HepG2 (cell line): ENCODE results near the gene ZNF512B. TPM values are rescaled to one million over a fixed set of nuclear protein-coding genes. Genes with fewer than 3 reads are reported as not detected.

Experiments
- ATF7 ChIP-seq, 2 experiments: fragments of 450-650 bp in 1 of 2; sonication (generic) in 1 of 2; formaldehyde crosslinking in 1 of 2; IDR thresholded peaks; 2 replicates each; pipeline versions ENCODE4 v1.4.0 to v1.6.1; 2016 to 2020; ENCODE audit warnings: antibody characterized with exemption in 1 of 2, mild to moderate bottlenecking in 1 of 2, missing genetic modification reagents in 1 of 2
- CBFB ChIP-seq: sonication (generic); formaldehyde crosslinking; IDR thresholded peaks from 2 replicates; pipeline ENCODE4 v1.4.0; 2020; ENCODE audit warnings: missing genetic modification reagents
- ELF3 ChIP-seq: IDR thresholded peaks from 2 replicates; pipeline ENCODE4 v1.6.1; 2016; ENCODE audit warnings: missing genetic modification reagents, missing compliant biosample characterization
- IRF2 ChIP-seq: IDR thresholded peaks from 2 replicates; pipeline ENCODE4 v1.6.1; 2018; ENCODE audit warnings: missing genetic modification reagents, missing compliant biosample characterization
- ISX ChIP-seq: sonication (generic); formaldehyde crosslinking; conservative IDR thresholded peaks from 2 replicates; pipeline ENCODE4 v1.5.0; 2020; ENCODE audit warnings: missing genetic modification reagents
- LCORL ChIP-seq, 2 experiments: fragments of 450-650 bp in 1 of 2; sonication (generic) in 1 of 2; formaldehyde crosslinking in 1 of 2; IDR thresholded peaks; 2 replicates each; pipeline versions ENCODE4 v1.5.0 to v1.6.1; 2017 to 2020; ENCODE audit warnings: antibody characterized with exemption in 1 of 2, missing genetic modification reagents in 1 of 2
- MTA1 ChIP-seq: sonication (generic); formaldehyde crosslinking; IDR thresholded peaks from 2 replicates; pipeline ENCODE4 v1.4.0; 2020; ENCODE audit warnings: missing genetic modification reagents, mild to moderate bottlenecking, borderline replicate concordance
- MYC ChIP-seq: sonication (generic); formaldehyde crosslinking; IDR thresholded peaks from 2 replicates; pipeline ENCODE4 v1.9.0; 2021; ENCODE audit warnings: missing genetic modification reagents, borderline replicate concordance
- POLR2G ChIP-seq: fragments of 200-400 bp; formaldehyde crosslinking; IDR thresholded peaks from 2 replicates; pipeline ENCODE4 v1.6.1; 2018; ENCODE audit warnings: mild to moderate bottlenecking, low read depth, low read length, moderate library complexity
- SATB2 ChIP-seq: sonication (generic); formaldehyde crosslinking; IDR thresholded peaks from 2 replicates; pipeline ENCODE4 v1.5.0; 2020; ENCODE audit warnings: missing genetic modification reagents
- SSRP1 ChIP-seq: IDR thresholded peaks from 2 replicates; pipeline ENCODE4 v1.6.1; 2016; ENCODE audit warnings: control low read depth
- TEAD3 ChIP-seq: optimal IDR thresholded peaks from 2 replicates; pipeline ENCODE3; 2016; ENCODE audit warnings: borderline replicate concordance
- TGIF2 ChIP-seq: IDR thresholded peaks from 2 replicates; pipeline ENCODE4 v1.6.1; 2016; ENCODE audit warnings: control low read depth, missing compliant biosample characterization
- ZNF180 ChIP-seq: sonication (generic); formaldehyde crosslinking; IDR thresholded peaks from 2 replicates; pipeline ENCODE4 v1.4.0; 2020; ENCODE audit warnings: low read depth, missing genetic modification reagents, borderline replicate concordance
- ZNF547 ChIP-seq: sonication (generic); formaldehyde crosslinking; IDR thresholded peaks from 2 replicates; pipeline ENCODE4 v1.5.1; 2020; ENCODE audit warnings: mild to moderate bottlenecking, missing genetic modification reagents
- ZNF737 ChIP-seq: sonication (generic); formaldehyde crosslinking; IDR thresholded peaks from 2 replicates; pipeline ENCODE4 v1.5.0; 2020; ENCODE audit warnings: missing genetic modification reagents, mild to moderate bottlenecking, borderline replicate concordance
- ZNF777 ChIP-seq: sonication (generic); formaldehyde crosslinking; IDR thresholded peaks from 2 replicates; pipeline ENCODE4 v1.4.0; 2020; ENCODE audit warnings: missing genetic modification reagents
- polyA plus RNA-seq, 8 experiments: library from polyadenylated mRNA; depleted of rRNA in 3 of 8; stranded (reverse) in 7 of 8; unstranded in 1 of 8; fragments of >200 nt; fragmentation: Illumina TruSeq in 4 of 8; extraction: Trizol in 4 of 8; gene quantifications; 2 replicates each; pipeline versions ENCODE4 v1.2.1 to v1.2.3, GENCODE V29; 2011 to 2016; ENCODE audit warnings: low read depth in 4 of 8, missing spikeins in 1 of 8, mixed read lengths in 1 of 8; ENCODE audit not compliant: insufficient read depth in 1 of 8
- total RNA-seq, 5 experiments: library from RNA; depleted of rRNA; stranded (reverse); fragments of >200 nt; fragmentation: Illumina TruSeq; extraction: Trizol; gene quantifications; 2 replicates each; pipeline ENCODE4 v1.2.3, GENCODE V29; 2016; ENCODE audit warnings: low read depth in 1 of 5
- TF ChIP-seq, protein P1 (sequence below): sonication (generic); formaldehyde crosslinking; IDR thresholded peaks from 2 replicates; pipeline ENCODE4 v1.5.1; 2020; ENCODE audit warnings: missing genetic modification reagents, mild to moderate bottlenecking, borderline replicate concordance
- TF ChIP-seq, protein P2 (sequence below): sonication (generic); formaldehyde crosslinking; IDR thresholded peaks from 2 replicates; pipeline ENCODE4 v1.4.0; 2020; ENCODE audit warnings: missing genetic modification reagents, mild to moderate bottlenecking, borderline replicate concordance
- TF ChIP-seq, protein P3 (sequence below): sonication (generic); formaldehyde crosslinking; IDR thresholded peaks from 2 replicates; pipeline ENCODE4 v1.5.0; 2020; ENCODE audit warnings: missing genetic modification reagents
- TF ChIP-seq, protein P4 (sequence below): sonication (generic); formaldehyde crosslinking; IDR thresholded peaks from 2 replicates; pipeline ENCODE4 v1.8.1; 2022; ENCODE audit warnings: low read depth, mild to moderate bottlenecking, missing genetic modification reagents

The ZNF512B gene
- total and polyA plus RNA-seq, 2 of the 13 experiments (the other 11 are each of a cell fraction or from before 2014, with no cell fraction given) = 11.5 to 30.6 TPM

DNA sequence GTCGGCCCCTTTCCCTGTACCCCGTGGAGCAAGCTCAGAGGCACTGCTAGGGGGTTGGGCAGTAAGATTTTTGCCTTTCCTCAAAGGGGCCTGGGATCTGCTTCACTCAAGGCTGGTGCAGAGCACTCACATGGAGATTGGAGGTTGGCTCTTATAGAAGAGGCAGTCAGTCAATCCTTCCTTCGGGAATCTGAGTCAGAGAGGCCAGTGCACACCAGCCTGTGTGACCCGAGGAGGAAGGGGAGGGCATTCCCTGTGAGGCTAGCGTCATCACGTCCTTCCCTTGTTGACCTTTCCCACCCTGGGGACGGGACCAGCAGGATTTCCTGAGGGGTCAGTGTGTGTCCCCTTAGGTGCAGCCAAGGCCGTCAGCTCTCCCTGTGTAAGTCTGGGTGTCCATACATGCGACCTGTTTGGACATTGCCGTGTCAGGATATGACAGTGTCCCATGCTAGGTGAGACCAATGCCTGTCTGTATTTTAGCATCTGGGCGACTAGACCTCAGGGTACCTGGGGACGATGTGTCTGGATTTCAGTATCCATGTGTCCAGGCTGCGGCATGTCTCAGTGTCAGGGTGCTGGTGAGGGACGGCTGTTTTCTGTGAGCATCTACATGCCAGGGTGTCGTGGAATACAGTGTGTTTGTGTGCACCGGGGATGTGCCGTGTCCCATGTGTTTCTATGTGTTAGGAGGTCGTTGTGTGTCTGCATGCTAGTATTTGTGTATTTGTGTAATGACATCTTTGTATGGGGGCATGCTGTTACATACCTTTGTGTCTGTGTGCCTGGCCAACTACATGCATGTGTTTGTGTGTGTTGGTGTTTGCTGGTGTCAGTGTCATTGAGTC lies 2.8 kb upstream of the ZNF512B start (continued):
- TF ChIP-seq, protein P1, sequence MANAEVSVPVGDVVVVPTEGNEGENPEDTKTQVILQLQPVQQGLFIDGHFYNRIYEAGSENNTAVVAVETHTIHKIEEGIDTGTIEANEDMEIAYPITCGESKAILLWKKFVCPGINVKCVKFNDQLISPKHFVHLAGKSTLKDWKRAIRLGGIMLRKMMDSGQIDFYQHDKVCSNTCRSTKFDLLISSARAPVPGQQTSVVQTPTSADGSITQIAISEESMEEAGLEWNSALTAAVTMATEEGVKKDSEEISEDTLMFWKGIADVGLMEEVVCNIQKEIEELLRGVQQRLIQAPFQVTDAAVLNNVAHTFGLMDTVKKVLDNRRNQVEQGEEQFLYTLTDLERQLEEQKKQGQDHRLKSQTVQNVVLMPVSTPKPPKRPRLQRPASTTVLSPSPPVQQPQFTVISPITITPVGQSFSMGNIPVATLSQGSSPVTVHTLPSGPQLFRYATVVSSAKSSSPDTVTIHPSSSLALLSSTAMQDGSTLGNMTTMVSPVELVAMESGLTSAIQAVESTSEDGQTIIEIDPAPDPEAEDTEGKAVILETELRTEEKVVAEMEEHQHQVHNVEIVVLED (CRISPR knock-in tag) = peak; percentile 56; the same call in 1 of the 2 replicates
- peak; percentile 70; the same call in 1 of the 2 replicates for TF ChIP-seq MTA1
- 0 out of 2 replicates have a peak, but pooled peaks have one; percentile 68 for TF ChIP-seq SSRP1 (CRISPR knock-in tag)
- TF ChIP-seq ELF3 (CRISPR knock-in tag) = no peak
- TF ChIP-seq TGIF2 (CRISPR knock-in tag) = peak; percentile 62; the same call in 1 of the 2 replicates
- no peak for TF ChIP-seq ATF7 (IDR thresholded peaks at IDR 0.05)
- 0 out of 2 replicates have a peak, but pooled peaks have one; percentile 13 for TF ChIP-seq ATF7 (CRISPR knock-in tag; IDR thresholded peaks at IDR 0.05)
- TF ChIP-seq CBFB (CRISPR knock-in tag) = no peak
- 0 out of 2 replicates have a peak, but pooled peaks have one; percentile 25 for TF ChIP-seq ZNF777 (CRISPR knock-in tag)
- peak; percentile 27; the same call in 1 of the 2 replicates for TF ChIP-seq IRF2 (CRISPR knock-in tag)
- peak; percentile 58; the same call in 1 of the 2 replicates for TF ChIP-seq ZNF547 (CRISPR knock-in tag)
- TF ChIP-seq, protein P2, sequence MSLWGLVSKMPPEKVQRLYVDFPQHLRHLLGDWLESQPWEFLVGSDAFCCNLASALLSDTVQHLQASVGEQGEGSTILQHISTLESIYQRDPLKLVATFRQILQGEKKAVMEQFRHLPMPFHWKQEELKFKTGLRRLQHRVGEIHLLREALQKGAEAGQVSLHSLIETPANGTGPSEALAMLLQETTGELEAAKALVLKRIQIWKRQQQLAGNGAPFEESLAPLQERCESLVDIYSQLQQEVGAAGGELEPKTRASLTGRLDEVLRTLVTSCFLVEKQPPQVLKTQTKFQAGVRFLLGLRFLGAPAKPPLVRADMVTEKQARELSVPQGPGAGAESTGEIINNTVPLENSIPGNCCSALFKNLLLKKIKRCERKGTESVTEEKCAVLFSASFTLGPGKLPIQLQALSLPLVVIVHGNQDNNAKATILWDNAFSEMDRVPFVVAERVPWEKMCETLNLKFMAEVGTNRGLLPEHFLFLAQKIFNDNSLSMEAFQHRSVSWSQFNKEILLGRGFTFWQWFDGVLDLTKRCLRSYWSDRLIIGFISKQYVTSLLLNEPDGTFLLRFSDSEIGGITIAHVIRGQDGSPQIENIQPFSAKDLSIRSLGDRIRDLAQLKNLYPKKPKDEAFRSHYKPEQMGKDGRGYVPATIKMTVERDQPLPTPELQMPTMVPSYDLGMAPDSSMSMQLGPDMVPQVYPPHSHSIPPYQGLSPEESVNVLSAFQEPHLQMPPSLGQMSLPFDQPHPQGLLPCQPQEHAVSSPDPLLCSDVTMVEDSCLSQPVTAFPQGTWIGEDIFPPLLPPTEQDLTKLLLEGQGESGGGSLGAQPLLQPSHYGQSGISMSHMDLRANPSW = no peak
- no peak for TF ChIP-seq ZNF180 (CRISPR knock-in tag)
- peak; percentile 43 for TF ChIP-seq TEAD3 (CRISPR knock-in tag)
- no peak for TF ChIP-seq ISX
- TF ChIP-seq, protein P3, sequence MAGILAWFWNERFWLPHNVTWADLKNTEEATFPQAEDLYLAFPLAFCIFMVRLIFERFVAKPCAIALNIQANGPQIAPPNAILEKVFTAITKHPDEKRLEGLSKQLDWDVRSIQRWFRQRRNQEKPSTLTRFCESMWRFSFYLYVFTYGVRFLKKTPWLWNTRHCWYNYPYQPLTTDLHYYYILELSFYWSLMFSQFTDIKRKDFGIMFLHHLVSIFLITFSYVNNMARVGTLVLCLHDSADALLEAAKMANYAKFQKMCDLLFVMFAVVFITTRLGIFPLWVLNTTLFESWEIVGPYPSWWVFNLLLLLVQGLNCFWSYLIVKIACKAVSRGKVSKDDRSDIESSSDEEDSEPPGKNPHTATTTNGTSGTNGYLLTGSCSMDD (CRISPR knock-in tag) = no peak
- TF ChIP-seq ZNF737 = no peak
- peak; percentile 77 for TF ChIP-seq MYC (CRISPR knock-in tag)
- TF ChIP-seq POLR2G = peak; percentile 54
- no peak for TF ChIP-seq LCORL (IDR thresholded peaks at IDR 0.05)
- TF ChIP-seq LCORL (CRISPR knock-in tag; IDR thresholded peaks at IDR 0.05) = peak; percentile 84; the same call in 1 of the 2 replicates
- TF ChIP-seq, protein P4, sequence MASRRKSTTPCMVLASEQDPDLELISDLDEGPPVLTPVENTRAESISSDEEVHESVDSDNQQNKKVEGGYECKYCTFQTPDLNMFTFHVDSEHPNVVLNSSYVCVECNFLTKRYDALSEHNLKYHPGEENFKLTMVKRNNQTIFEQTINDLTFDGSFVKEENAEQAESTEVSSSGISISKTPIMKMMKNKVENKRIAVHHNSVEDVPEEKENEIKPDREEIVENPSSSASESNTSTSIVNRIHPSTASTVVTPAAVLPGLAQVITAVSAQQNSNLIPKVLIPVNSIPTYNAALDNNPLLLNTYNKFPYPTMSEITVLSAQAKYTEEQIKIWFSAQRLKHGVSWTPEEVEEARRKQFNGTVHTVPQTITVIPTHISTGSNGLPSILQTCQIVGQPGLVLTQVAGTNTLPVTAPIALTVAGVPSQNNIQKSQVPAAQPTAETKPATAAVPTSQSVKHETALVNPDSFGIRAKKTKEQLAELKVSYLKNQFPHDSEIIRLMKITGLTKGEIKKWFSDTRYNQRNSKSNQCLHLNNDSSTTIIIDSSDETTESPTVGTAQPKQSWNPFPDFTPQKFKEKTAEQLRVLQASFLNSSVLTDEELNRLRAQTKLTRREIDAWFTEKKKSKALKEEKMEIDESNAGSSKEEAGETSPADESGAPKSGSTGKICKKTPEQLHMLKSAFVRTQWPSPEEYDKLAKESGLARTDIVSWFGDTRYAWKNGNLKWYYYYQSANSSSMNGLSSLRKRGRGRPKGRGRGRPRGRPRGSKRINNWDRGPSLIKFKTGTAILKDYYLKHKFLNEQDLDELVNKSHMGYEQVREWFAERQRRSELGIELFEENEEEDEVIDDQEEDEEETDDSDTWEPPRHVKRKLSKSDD (CRISPR knock-in tag) = peak; percentile 27
- TF ChIP-seq SATB2 (CRISPR knock-in tag) = no peak
